ENCODE data around the gene MYH13.

The MYH13 gene

GRCh38 chr17:10337136-10337535, 35.7 kb downstream of the MYH13 start:
- H4K20me1 ChIP-seq (ENCODE audit: insufficient read depth, low read length), result no peaks in the 10 kb centered on the region

GRCh38 chr17:10336393-10336792, 36.4 kb downstream of the MYH13 start:
- Histone ChIP-seq H3K4me1 (ENCODE audit: low read length) (no peaks in the 10 kb centered on the region), H3K27me3 (replicated peaks; ENCODE audit: insufficient read depth, low read length) (no peaks in the 10 kb centered on the region), H3K27ac (ENCODE audit: low read length) (no peak overlapping the region), H3K79me2 (ENCODE audit: low read length) (no peaks in the 10 kb centered on the region), H3K4me3 (ENCODE audit: low read length) (no peak overlapping the region), H3K9me3 (replicated peaks; ENCODE audit: insufficient read depth, low read length) (no peaks in the 10 kb centered on the region), H2AFZ (ENCODE audit: low read length) (no peak overlapping the region), H3K36me3 (replicated peaks; ENCODE audit: insufficient read depth, low read length) (no peaks in the 10 kb centered on the region), H3K4me2 (ENCODE audit: low read depth, low read length) (no peak overlapping the region), H3K9me2 (replicated peaks; ENCODE audit: insufficient read depth, low read length) (no peaks in the 10 kb centered on the region), H3K9ac (ENCODE audit: low read length) (no peak overlapping the region), H3F3A (ENCODE audit: insufficient read depth, low read length) (no peaks in the 10 kb centered on the region), H4K20me1 (ENCODE audit: insufficient read depth, low read length) (no peaks in the 10 kb centered on the region)
- DNase-seq, result no peak
- TF ChIP-seq CTCF (IDR thresholded peaks at IDR 0.05; ENCODE audit: low read length) (no peak), EZH2 (optimal IDR thresholded peaks at IDR 0.05; ENCODE audit: low read depth, low read length) (no peak), EZH2phosphoT487 (IDR thresholded peaks at IDR 0.05; ENCODE audit: low read length) (no peak)

More at GRCh38 chr17:10337136-10337535, 35.7 kb downstream of the MYH13 start:
- no peaks in the 10 kb centered on the region for H3K9me2 ChIP-seq (replicated peaks; ENCODE audit: insufficient read depth, low read length)
- no peaks in the 10 kb centered on the region for H3K4me1 ChIP-seq (ENCODE audit: low read length)
- H3F3A ChIP-seq (ENCODE audit: insufficient read depth, low read length), result no peaks in the 10 kb centered on the region
- no peak overlapping the region for H3K4me2 ChIP-seq (ENCODE audit: low read depth, low read length)
- H3K27me3 ChIP-seq (replicated peaks; ENCODE audit: insufficient read depth, low read length), result no peaks in the 10 kb centered on the region
- H3K27ac ChIP-seq (ENCODE audit: low read length), result no peak overlapping the region
- DNase-seq, result no peak
- no peak for TF ChIP-seq EZH2phosphoT487 (IDR thresholded peaks at IDR 0.05; ENCODE audit: low read length)
- no peak for TF ChIP-seq EZH2 (optimal IDR thresholded peaks at IDR 0.05; ENCODE audit: low read depth, low read length)
- TF ChIP-seq CTCF (IDR thresholded peaks at IDR 0.05; ENCODE audit: low read length), result no peak
- H3K9ac ChIP-seq (ENCODE audit: low read length), result no peak overlapping the region
- no peak overlapping the region for H3K4me3 ChIP-seq (ENCODE audit: low read length)
- H3K36me3 ChIP-seq (replicated peaks; ENCODE audit: insufficient read depth, low read length), result no peaks in the 10 kb centered on the region
- no peaks in the 10 kb centered on the region for H3K79me2 ChIP-seq (ENCODE audit: low read length)
- H3K9me3 ChIP-seq (replicated peaks; ENCODE audit: insufficient read depth, low read length), result no peaks in the 10 kb centered on the region
- H2AFZ ChIP-seq (ENCODE audit: low read length), result no peak overlapping the region

GRCh38 chr17:10332515-10332914, 40.3 kb downstream of the MYH13 start:
- no peaks in the 10 kb centered on the region for H3K9me3 ChIP-seq (replicated peaks; ENCODE audit: insufficient read depth, low read length)

More at GRCh38 chr17:10332515-10332914, 40.3 kb downstream of the MYH13 start:
- no peaks in the 10 kb centered on the region for H3F3A ChIP-seq (ENCODE audit: insufficient read depth, low read length)
- H2AFZ ChIP-seq (ENCODE audit: low read length), result no peak overlapping the region
- no peak overlapping the region for H3K9ac ChIP-seq (ENCODE audit: low read length)
- H3K4me1 ChIP-seq (ENCODE audit: low read length), result no peaks in the 10 kb centered on the region
- DNase-seq, result no peak
- H3K4me2 ChIP-seq (ENCODE audit: low read depth, low read length), result no peak overlapping the region
- H3K79me2 ChIP-seq (ENCODE audit: low read length), result no peaks in the 10 kb centered on the region
- no peak overlapping the region for H3K27ac ChIP-seq (ENCODE audit: low read length)
- H3K4me3 ChIP-seq (ENCODE audit: low read length), result no peak overlapping the region
- TF ChIP-seq EZH2phosphoT487 (IDR thresholded peaks at IDR 0.05; ENCODE audit: low read length) (no peak), EZH2 (optimal IDR thresholded peaks at IDR 0.05; ENCODE audit: low read depth, low read length) (no peak), CTCF (IDR thresholded peaks at IDR 0.05; ENCODE audit: low read length) (no peak)
- H4K20me1 ChIP-seq (ENCODE audit: insufficient read depth, low read length), result no peaks in the 10 kb centered on the region
- no peaks in the 10 kb centered on the region for H3K27me3 ChIP-seq (replicated peaks; ENCODE audit: insufficient read depth, low read length)
- no peaks in the 10 kb centered on the region for H3K36me3 ChIP-seq (replicated peaks; ENCODE audit: insufficient read depth, low read length)
- H3K9me2 ChIP-seq (replicated peaks; ENCODE audit: insufficient read depth, low read length), result no peaks in the 10 kb centered on the region
